HEK293T (cell line): Measurements from ENCODE around the gene MTRF1.

Experiments
- CTCF ChIA-PET: fragments of 350-600 bp; formaldehyde crosslinking; extraction: SDS; loops from one replicate; lab custom pipeline; 2021; ENCODE audit warnings: antibody characterized with exemption, inconsistent platforms; lab: Yijun Ruan, JAX
- POLR2A ChIA-PET: fragments of 350-600 bp; formaldehyde crosslinking; extraction: SDS; loops from one replicate; lab custom pipeline; 2020; ENCODE audit warnings: antibody characterized with exemption, inconsistent platforms; lab: Yijun Ruan, JAX
- DNase-seq: peaks from one replicate; pipeline ENCODE4 v3.0.0; 2012; ENCODE audit warnings: mixed read lengths; ENCODE audit errors: extremely low spot score
- ARNT ChIP-seq: fragments of 450-650 bp; IDR thresholded peaks from 2 replicates; pipeline ENCODE4 v1.6.1; 2017; ENCODE audit warnings: mild to moderate bottlenecking
- BHLHE40 ChIP-seq: fragments of 450-650 bp; IDR thresholded peaks from 2 replicates; pipeline ENCODE4 v1.6.1; 2016; ENCODE audit warnings: mild to moderate bottlenecking, moderate library complexity, borderline replicate concordance
- CTBP1 ChIP-seq: fragments of 450-650 bp; IDR thresholded peaks from 2 replicates; pipeline ENCODE4 v1.6.1; 2016; ENCODE audit warnings: borderline replicate concordance
- ELF4 ChIP-seq: fragments of 450-650 bp; IDR thresholded peaks from 2 replicates; pipeline ENCODE4 v1.6.1; 2017; ENCODE audit warnings: antibody characterized with exemption
- FOXA1 ChIP-seq: fragments of 450-650 bp; IDR thresholded peaks from 2 replicates; pipeline ENCODE4 v1.6.1; 2016; ENCODE audit warnings: mild to moderate bottlenecking
- FOXK2 ChIP-seq: fragments of 450-650 bp; IDR thresholded peaks from 2 replicates; pipeline ENCODE4 v1.6.1; 2016; ENCODE audit warnings: mild to moderate bottlenecking
- FOXM1 ChIP-seq: fragments of 450-650 bp; IDR thresholded peaks from 2 replicates; pipeline ENCODE4 v1.6.1; 2017; ENCODE audit warnings: mild to moderate bottlenecking, borderline replicate concordance
- HDGF ChIP-seq: fragments of 450-650 bp; IDR thresholded peaks from 2 replicates; pipeline ENCODE4 v1.6.1; 2017; ENCODE audit warnings: antibody characterized with exemption, borderline replicate concordance
- L3MBTL2 ChIP-seq: fragments of 450-650 bp; conservative IDR thresholded peaks from 2 replicates; pipeline ENCODE4 v1.6.1; 2016; ENCODE audit warnings: mild to moderate bottlenecking
- LEF1 ChIP-seq: fragments of 450-650 bp; IDR thresholded peaks from 2 replicates; pipeline ENCODE4 v1.6.1; 2017; ENCODE audit warnings: mild to moderate bottlenecking, borderline replicate concordance
- NFRKB ChIP-seq: fragments of 450-650 bp; IDR thresholded peaks from 2 replicates; pipeline ENCODE4 v1.6.1; 2016; ENCODE audit warnings: mild to moderate bottlenecking, moderate library complexity
- PKNOX1 ChIP-seq: fragments of 450-650 bp; IDR thresholded peaks from 2 replicates; pipeline ENCODE4 v1.6.1; 2016
- SP1 ChIP-seq: fragments of 450-650 bp; IDR thresholded peaks from 2 replicates; pipeline ENCODE4 v1.6.1; 2017
- SUZ12 ChIP-seq: fragments of 450-650 bp; IDR thresholded peaks from 2 replicates; pipeline ENCODE4 v1.6.1; 2016; ENCODE audit warnings: mild to moderate bottlenecking
- TARDBP ChIP-seq: fragments of 450-650 bp; IDR thresholded peaks from 2 replicates; pipeline ENCODE4 v1.6.1; 2016
- ZNF384 ChIP-seq: fragments of 450-650 bp; IDR thresholded peaks from 2 replicates; pipeline ENCODE4 v1.6.1; 2016

The MTRF1 gene

GRCh38 chr13:41236369-41236768 lies 27.0 kb downstream of the MTRF1 start:
- no peak for DNase-seq
- TF ChIP-seq SUZ12, result no peak
- TF ChIP-seq L3MBTL2, result no peak
- TF ChIP-seq CTBP1, result no peak
- ChIA-PET POLR2A (no interaction called here), CTCF (no interaction called here)

- TF ChIP-seq CTBP1 (no peak), L3MBTL2 (no peak), LEF1 (no peak), PKNOX1 (no peak), BHLHE40 (no peak), ARNT (no peak), SUZ12 (no peak), ELF4 (no peak), ZNF384 (no peak), HDGF (no peak), FOXA1 (no peak), FOXM1 (no peak), SP1 (no peak), FOXK2 (no peak), NFRKB (no peak), TARDBP (no peak)
- no peak for DNase-seq
- POLR2A ChIA-PET, result no interaction called here
- CTCF ChIA-PET, result no interaction called here
Measured at GRCh38 chr13:41232578-41233480, 30.5 kb downstream of the MTRF1 start.

GRCh38 chr13:41231786-41232185 lies 31.6 kb downstream of the MTRF1 start:
- no peak for TF ChIP-seq HDGF
- no peak for TF ChIP-seq ELF4
- no peak for TF ChIP-seq ARNT
- TF ChIP-seq PKNOX1, result no peak
- no peak for TF ChIP-seq BHLHE40
- TF ChIP-seq SP1, result no peak
- no peak for DNase-seq
- ChIA-PET POLR2A (no interaction called here), CTCF (no interaction called here)

- DNase-seq, result no peak
- ChIA-PET POLR2A (no interaction called here), CTCF (no interaction called here)
- no peak for TF ChIP-seq FOXK2
- TF ChIP-seq ZNF384, result no peak
- no peak for TF ChIP-seq CTBP1
- no peak for TF ChIP-seq SP1
- no peak for TF ChIP-seq LEF1
- TF ChIP-seq ELF4, result no peak
- no peak for TF ChIP-seq TARDBP
- no peak for TF ChIP-seq FOXM1
- no peak for TF ChIP-seq HDGF
- TF ChIP-seq BHLHE40, result no peak
- no peak for TF ChIP-seq PKNOX1
- no peak for TF ChIP-seq L3MBTL2
Measured at GRCh38 chr13:41231025-41231677, 32.2 kb downstream of the MTRF1 start.

DNA sequence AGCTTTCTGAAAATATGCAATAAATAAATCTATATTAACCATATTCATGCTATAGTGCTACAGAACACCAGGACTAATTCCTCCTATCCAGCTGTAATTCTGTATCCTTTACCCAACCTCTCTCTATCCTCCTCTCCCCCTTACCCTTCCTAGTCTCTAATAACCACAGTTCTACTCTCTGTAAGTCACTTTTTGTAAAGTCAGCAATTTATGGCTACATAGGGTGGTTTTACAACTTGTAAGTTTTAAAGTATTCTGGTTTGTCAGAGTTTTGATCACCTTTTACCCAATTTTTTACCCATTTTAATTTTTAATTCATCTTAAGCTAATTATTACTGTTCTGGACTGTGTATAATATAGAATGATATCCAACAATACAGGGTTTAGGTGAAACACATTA lies 34.0 kb downstream of the MTRF1 start:
- TF ChIP-seq BHLHE40, result no peak
- no peak for TF ChIP-seq SP1
- TF ChIP-seq FOXK2, result no peak
- TF ChIP-seq ZNF384, result no peak
- TF ChIP-seq PKNOX1, result no peak
- TF ChIP-seq ELF4, result no peak
- DNase-seq, result no peak
- ChIA-PET POLR2A (no interaction called here), CTCF (no interaction called here)
